ENCODE results near the gene TLR9.
A peak's percentile ranks its signal among the peaks of the same experiment; 100 is the strongest.

TLR9 gene

GRCh38 chr3:52236424-52236886, 11.0 kb upstream of the TLR9 start:
- Histone ChIP-seq H3K4me3 (ENCODE audit: low read length) (no peak overlapping the region), H3K9ac (ENCODE audit: low read depth, low read length) (peak overlapping the region; percentile 94), H3K9me3 (replicated peaks; ENCODE audit: low read length) (no peaks in the 10 kb centered on the region), H3K27me3 (ENCODE audit: control insufficient read depth, insufficient read depth, low read length) (no peaks in the 10 kb centered on the region), H3K4me1 (ENCODE audit: control insufficient read depth, insufficient read depth, low read length) (peaks cover 35% of the 10 kb centered on the region), H3K36me3 (ENCODE audit: insufficient read depth, low read length) (peaks cover 22% of the 10 kb centered on the region), H3K4me2 (ENCODE audit: low read length) (peak overlapping the region; percentile 87)

- peaks cover 23% of the 10 kb centered on the region for H3K4me1 ChIP-seq (ENCODE audit: control insufficient read depth, insufficient read depth, low read length)
- no peaks in the 10 kb centered on the region for H3K9me3 ChIP-seq (replicated peaks; ENCODE audit: low read length)
- peaks cover 39% of the 10 kb centered on the region for H3K36me3 ChIP-seq (ENCODE audit: insufficient read depth, low read length)
Observed at GRCh38 chr3:52234516-52235447, 9.3 kb upstream of the TLR9 start.

GRCh38 chr3:52233968-52234367, 8.5 kb upstream of the TLR9 start:
- Histone ChIP-seq H3K9me3 (replicated peaks; ENCODE audit: low read length) (no peaks in the 10 kb centered on the region), H3K4me1 (ENCODE audit: control insufficient read depth, insufficient read depth, low read length) (peaks cover 21% of the 10 kb centered on the region), H3K36me3 (ENCODE audit: insufficient read depth, low read length) (peaks cover 46% of the 10 kb centered on the region), H3K9ac (ENCODE audit: low read depth, low read length) (no peak overlapping the region), H3K4me2 (ENCODE audit: low read length) (no peak overlapping the region), H3K27me3 (ENCODE audit: control insufficient read depth, insufficient read depth, low read length) (no peaks in the 10 kb centered on the region), H3K4me3 (ENCODE audit: low read length) (no peak overlapping the region)

More at GRCh38 chr3:52234516-52235447, 9.3 kb upstream of the TLR9 start:
- Histone ChIP-seq H3K4me2 (ENCODE audit: low read length) (no peak overlapping the region), H3K9ac (ENCODE audit: low read depth, low read length) (no peak overlapping the region), H3K27me3 (ENCODE audit: control insufficient read depth, insufficient read depth, low read length) (no peaks in the 10 kb centered on the region), H3K4me3 (ENCODE audit: low read length) (no peak overlapping the region)

GRCh38 chr3:52233108-52233591, 7.7 kb upstream of the TLR9 start:
- no peaks in the 10 kb centered on the region for H3K9me3 ChIP-seq (replicated peaks; ENCODE audit: low read length)
- no peaks in the 10 kb centered on the region for H3K27me3 ChIP-seq (ENCODE audit: control insufficient read depth, insufficient read depth, low read length)
- H3K9ac ChIP-seq (ENCODE audit: low read depth, low read length) = no peak overlapping the region
- no peak overlapping the region for H3K4me3 ChIP-seq (ENCODE audit: low read length)
- peaks cover 50% of the 10 kb centered on the region for H3K36me3 ChIP-seq (ENCODE audit: insufficient read depth, low read length)
- no peak overlapping the region for H3K4me2 ChIP-seq (ENCODE audit: low read length)
- peaks cover 19% of the 10 kb centered on the region for H3K4me1 ChIP-seq (ENCODE audit: control insufficient read depth, insufficient read depth, low read length)

GRCh38 chr3:52232279-52233107, 7.0 kb upstream of the TLR9 start:
- Histone ChIP-seq H3K4me3 (ENCODE audit: low read length) (no peak overlapping the region), H3K4me2 (ENCODE audit: low read length) (no peak overlapping the region), H3K27me3 (ENCODE audit: control insufficient read depth, insufficient read depth, low read length) (no peaks in the 10 kb centered on the region), H3K36me3 (ENCODE audit: insufficient read depth, low read length) (peaks cover 56% of the 10 kb centered on the region), H3K9me3 (replicated peaks; ENCODE audit: low read length) (no peaks in the 10 kb centered on the region), H3K9ac (ENCODE audit: low read depth, low read length) (no peak overlapping the region), H3K4me1 (ENCODE audit: control insufficient read depth, insufficient read depth, low read length) (peaks cover 13% of the 10 kb centered on the region)

GRCh38 chr3:52231502-52232278, 6.2 kb upstream of the TLR9 start:
- H3K9me3 ChIP-seq (replicated peaks; ENCODE audit: low read length) = no peaks in the 10 kb centered on the region
- H3K27me3 ChIP-seq (ENCODE audit: control insufficient read depth, insufficient read depth, low read length) = no peaks in the 10 kb centered on the region
- peaks cover 5% of the 10 kb centered on the region for H3K4me1 ChIP-seq (ENCODE audit: control insufficient read depth, insufficient read depth, low read length)
- no peak overlapping the region for H3K9ac ChIP-seq (ENCODE audit: low read depth, low read length)
- H3K4me3 ChIP-seq (ENCODE audit: low read length) = no peak overlapping the region
- H3K4me2 ChIP-seq (ENCODE audit: low read length) = no peak overlapping the region
- H3K36me3 ChIP-seq (ENCODE audit: insufficient read depth, low read length) = peaks cover 56% of the 10 kb centered on the region

GRCh38 chr3:52230889-52231499, 5.5 kb upstream of the TLR9 start:
- Histone ChIP-seq H3K9me3 (replicated peaks; ENCODE audit: low read length) (no peaks in the 10 kb centered on the region), H3K27me3 (ENCODE audit: control insufficient read depth, insufficient read depth, low read length) (no peaks in the 10 kb centered on the region), H3K4me3 (ENCODE audit: low read length) (no peak overlapping the region), H3K4me2 (ENCODE audit: low read length) (no peak overlapping the region), H3K9ac (ENCODE audit: low read depth, low read length) (no peak overlapping the region), H3K36me3 (ENCODE audit: insufficient read depth, low read length) (peaks cover 56% of the 10 kb centered on the region), H3K4me1 (ENCODE audit: control insufficient read depth, insufficient read depth, low read length) (no peaks in the 10 kb centered on the region)

GRCh38 chr3:52230461-52230860, 5.0 kb upstream of the TLR9 start:
- no peaks in the 10 kb centered on the region for H3K4me1 ChIP-seq (ENCODE audit: control insufficient read depth, insufficient read depth, low read length)
- no peak overlapping the region for H3K4me3 ChIP-seq (ENCODE audit: low read length)
- no peak overlapping the region for H3K4me2 ChIP-seq (ENCODE audit: low read length)
- H3K27me3 ChIP-seq (ENCODE audit: control insufficient read depth, insufficient read depth, low read length) = no peaks in the 10 kb centered on the region
- no peak overlapping the region for H3K9ac ChIP-seq (ENCODE audit: low read depth, low read length)
- H3K36me3 ChIP-seq (ENCODE audit: insufficient read depth, low read length) = peaks cover 56% of the 10 kb centered on the region
- no peaks in the 10 kb centered on the region for H3K9me3 ChIP-seq (replicated peaks; ENCODE audit: low read length)

- Histone ChIP-seq H3K4me2 (ENCODE audit: low read length) (no peak overlapping the region), H3K9me3 (replicated peaks; ENCODE audit: low read length) (no peaks in the 10 kb centered on the region), H3K36me3 (ENCODE audit: insufficient read depth, low read length) (peaks cover 50% of the 10 kb centered on the region), H3K9ac (ENCODE audit: low read depth, low read length) (no peak overlapping the region), H3K4me3 (ENCODE audit: low read length) (no peak overlapping the region), H3K27me3 (ENCODE audit: control insufficient read depth, insufficient read depth, low read length) (no peaks in the 10 kb centered on the region), H3K4me1 (ENCODE audit: control insufficient read depth, insufficient read depth, low read length) (no peaks in the 10 kb centered on the region)
Observed at GRCh38 chr3:52229656-52230055, 4.2 kb upstream of the TLR9 start.

- Histone ChIP-seq H3K9me3 (replicated peaks; ENCODE audit: low read length) (no peaks in the 10 kb centered on the region), H3K36me3 (ENCODE audit: insufficient read depth, low read length) (peaks cover 43% of the 10 kb centered on the region), H3K9ac (ENCODE audit: low read depth, low read length) (no peak overlapping the region), H3K27me3 (ENCODE audit: control insufficient read depth, insufficient read depth, low read length) (no peaks in the 10 kb centered on the region), H3K4me2 (ENCODE audit: low read length) (no peak overlapping the region), H3K4me3 (ENCODE audit: low read length) (no peak overlapping the region), H3K4me1 (ENCODE audit: control insufficient read depth, insufficient read depth, low read length) (no peaks in the 10 kb centered on the region)
Observed at GRCh38 chr3:52228751-52229291, 3.4 kb upstream of the TLR9 start.

All from skeletal muscle satellite cell (primary cell).